Stimulated activated CD4-positive, alpha-beta T cell treated with anti-CD3 and anti-CD28 coated beads, Interleukin-15, amount 100 ng/mL, for 24 hours (primary cell): ENCODE results near the gene CYP46A1.

ENCODE experiments used
- DNase-seq: peaks from one replicate; pipeline ENCODE4 v3.0.0-alpha.2; 2020

CYP46A1 gene

GRCh38 chr14:99674776-99675381 lies 9.2 kb upstream of the CYP46A1 start:
- DNase-seq, result no peak

GRCh38 chr14:99675382-99675835 lies 8.7 kb upstream of the CYP46A1 start:
- DNase-seq, result no peak

DNA sequence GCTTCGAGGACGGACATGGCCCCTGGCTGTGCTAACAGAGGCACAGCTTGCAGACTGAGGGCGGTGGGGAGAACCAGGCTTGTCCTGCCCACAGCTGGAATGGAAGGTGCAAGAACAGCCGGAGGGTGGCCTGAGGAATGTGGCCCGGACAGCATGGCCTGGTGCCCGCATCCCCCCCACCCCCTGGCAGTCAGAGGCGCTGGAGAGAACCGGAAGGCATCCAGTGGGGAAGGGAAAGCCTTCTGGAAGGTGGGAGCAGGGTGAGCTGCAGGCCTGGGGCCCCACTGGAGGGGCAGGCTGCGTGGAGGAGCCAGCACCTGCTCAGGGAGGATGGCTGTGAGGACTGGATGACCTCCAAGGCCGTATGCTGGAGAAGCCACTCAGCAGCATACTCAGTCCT lies 8.1 kb upstream of the CYP46A1 start:
- no peak for DNase-seq

DNA sequence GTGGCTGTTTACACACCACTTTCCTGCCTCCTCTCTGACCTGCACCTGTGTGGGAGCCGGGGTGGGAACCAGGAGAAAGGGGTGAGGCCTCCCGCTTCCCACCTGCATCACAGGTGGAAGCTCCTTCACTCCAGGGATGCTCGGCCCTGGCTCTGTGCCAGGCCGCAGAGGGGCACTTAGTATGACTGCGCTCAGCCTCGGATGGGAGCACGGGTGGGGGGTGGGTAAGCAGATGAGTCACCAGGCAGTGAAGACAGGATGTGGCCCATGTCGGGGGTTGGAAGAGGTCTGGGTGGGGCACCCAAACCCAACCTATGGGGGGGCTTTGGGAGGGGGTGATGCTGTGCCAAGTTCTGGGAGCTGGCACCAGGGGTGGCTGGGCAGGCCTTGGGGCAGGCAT lies 7.4 kb upstream of the CYP46A1 start:
- no peak for DNase-seq

GRCh38 chr14:99677231-99678140 lies 6.6 kb upstream of the CYP46A1 start:
- no peak for DNase-seq

- DNase-seq, result no peak
Measured at GRCh38 chr14:99678198-99678597, 5.9 kb upstream of the CYP46A1 start.

DNA sequence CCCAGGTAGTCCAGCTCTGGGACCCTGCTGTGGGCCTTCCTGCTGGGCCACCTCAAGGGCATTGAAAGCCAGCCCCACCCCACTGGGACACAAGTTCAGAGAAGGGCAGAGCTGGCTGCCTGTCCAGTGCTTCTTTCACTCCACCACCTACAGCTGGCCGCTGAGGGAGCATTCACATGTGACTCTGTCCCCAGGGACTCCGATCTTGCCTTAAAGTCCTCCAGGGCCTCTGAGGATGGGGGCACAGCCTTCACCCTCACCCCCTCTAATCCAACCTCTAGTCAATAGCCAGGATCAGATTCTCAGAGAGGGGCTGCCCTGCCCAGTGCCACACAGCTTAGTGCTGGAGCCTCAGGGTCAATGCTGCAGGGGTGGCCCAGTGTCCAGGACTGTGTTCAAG lies 5.0 kb upstream of the CYP46A1 start:
- DNase-seq, result no peak

- no peak for DNase-seq
Measured at GRCh38 chr14:99679543-99679942, 4.6 kb upstream of the CYP46A1 start.

DNA sequence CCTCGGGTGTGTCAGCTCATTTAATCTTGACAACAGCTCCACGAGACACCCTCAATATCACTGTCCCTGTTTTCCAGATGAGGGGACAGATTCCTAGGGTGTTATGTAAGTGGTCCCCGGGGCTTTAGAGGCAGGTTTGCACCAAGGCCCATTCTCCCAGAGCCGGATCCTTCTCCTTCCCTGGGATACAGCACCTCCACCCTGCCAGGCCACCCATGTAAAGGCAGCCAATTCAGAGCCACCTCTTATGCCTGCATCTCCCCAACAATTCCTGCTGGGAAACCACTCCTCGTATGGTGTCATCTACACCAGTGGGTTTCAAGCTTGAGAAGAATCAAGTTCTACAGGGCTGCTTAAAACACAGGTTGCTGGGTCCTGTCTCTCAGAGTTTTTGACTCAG lies 4.1 kb upstream of the CYP46A1 start:
- DNase-seq, result no peak

DNA sequence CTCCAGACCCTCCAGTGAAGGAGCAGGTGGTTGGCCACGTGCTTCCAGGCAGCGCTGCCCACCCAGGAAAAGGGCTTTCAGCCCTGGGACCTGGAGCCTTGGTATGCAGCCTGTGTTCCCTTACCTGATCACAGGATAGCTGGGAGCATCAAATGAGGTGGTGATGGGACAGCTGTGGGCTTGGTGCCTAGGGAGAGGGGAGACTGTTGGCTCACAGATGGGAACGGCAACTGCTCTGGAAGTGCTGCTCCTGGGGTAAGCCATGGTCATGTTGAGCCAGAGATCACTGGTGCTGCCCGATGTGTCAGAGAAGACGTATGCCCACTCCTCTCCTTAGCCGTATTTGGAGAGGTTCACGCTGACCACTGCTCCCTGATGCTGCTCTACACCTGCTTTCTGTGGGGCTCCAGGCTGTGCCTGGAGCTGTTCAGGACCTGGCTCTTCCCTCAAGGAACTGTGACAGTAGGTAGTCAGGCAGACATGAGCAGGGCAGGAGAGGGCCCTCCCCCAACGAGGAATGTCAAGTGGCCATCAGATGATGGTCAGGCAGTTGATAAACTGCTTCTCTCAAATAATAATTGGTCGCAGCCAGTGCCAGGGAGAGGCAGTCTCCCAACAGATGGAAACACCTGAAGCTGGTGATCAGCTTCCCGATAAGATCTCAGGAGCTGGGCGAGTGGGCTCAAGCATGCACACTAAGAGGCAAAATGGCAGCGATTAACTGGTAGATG lies 2.8 kb upstream of the CYP46A1 start:
- no peak for DNase-seq

GRCh38 chr14:99681832-99682148 lies 2.3 kb upstream of the CYP46A1 start:
- DNase-seq, result no peak

GRCh38 chr14:99682809-99683618 lies 1.1 kb upstream of the CYP46A1 start:
- DNase-seq, result peak; percentile 89

DNA sequence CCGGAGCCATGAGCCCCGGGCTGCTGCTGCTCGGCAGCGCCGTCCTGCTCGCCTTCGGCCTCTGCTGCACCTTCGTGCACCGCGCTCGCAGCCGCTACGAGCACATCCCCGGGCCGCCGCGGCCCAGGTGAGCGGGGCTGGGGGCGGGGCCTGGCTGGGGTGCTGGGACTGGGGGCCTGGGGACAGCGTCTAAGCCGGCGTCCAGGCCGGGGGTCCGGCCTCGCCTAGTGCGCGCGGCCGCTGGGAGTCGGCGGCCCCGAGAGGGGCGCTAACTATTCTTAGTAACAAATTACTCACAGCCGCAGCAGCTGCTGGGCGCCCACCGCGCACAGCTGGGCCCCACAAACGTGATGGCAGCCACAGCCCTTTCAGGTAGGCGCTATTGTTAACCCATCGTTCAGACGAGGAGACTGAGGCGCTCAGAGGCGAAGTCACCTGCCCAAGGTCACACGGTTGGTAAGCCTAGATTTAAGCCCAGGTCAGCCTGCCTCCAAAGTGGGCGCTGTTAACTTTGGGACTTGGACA lies 374 bp downstream of the CYP46A1 start:
- no peak for DNase-seq

- DNase-seq, result no peak
Measured at GRCh38 chr14:99685151-99685591, 1.1 kb downstream of the CYP46A1 start.

GRCh38 chr14:99685596-99685995 lies 1.5 kb downstream of the CYP46A1 start:
- no peak for DNase-seq

DNA sequence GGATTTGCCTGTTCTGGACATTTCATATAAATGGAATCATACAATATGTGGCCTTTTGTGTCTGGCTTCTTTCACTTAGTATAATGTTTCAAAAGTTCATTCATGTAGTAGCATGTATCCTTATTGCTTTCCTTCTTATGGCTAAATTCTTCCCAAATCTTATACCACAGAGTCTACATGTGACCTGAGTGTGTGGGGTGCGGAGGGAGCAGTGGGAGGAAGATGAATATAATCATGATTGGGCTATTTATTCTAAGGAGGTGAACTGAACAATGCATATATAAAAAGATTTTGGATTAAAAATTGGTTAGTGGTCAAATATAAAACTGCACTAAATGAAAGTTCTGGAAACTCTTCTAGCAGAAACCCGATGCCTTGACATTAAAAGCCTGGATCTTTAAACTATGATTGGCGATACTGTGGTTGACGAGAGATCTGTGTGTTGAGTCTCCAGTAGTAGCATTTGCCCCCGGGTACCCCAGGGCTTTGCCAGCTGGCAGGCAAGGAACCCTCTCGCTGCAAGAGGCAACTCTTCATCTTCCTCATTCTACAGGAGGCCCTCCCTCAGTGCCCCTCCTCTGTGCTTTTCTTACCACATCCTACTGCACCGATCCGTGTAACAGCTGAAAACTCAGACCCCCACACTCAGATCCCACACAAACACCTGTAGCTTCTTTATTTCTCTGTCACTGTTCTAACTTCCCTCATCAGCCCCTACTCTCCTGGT lies 2.6 kb downstream of the CYP46A1 start:
- DNase-seq, result no peak

GRCh38 chr14:99687284-99688209 lies 3.4 kb downstream of the CYP46A1 start:
- peak; percentile 34 for DNase-seq

- DNase-seq, result no peak
Measured at GRCh38 chr14:99688210-99688581, 4.1 kb downstream of the CYP46A1 start.

- DNase-seq, result no peak
Measured at GRCh38 chr14:99688629-99689028, 4.5 kb downstream of the CYP46A1 start.
